HCT116 (cell line): ENCODE results near the gene SIL1. TPM values are rescaled to one million over a fixed set of nuclear protein-coding genes. Genes with fewer than 3 reads are reported as not detected.

Experiments
- ATAC-seq: fragments of 200-7000 bp; cut with Tn5 transposase; 2 replicates; pipeline ENCODE4 v1.9.1; 2020; ENCODE audit warnings: mild to moderate bottlenecking, moderate library complexity
- BruUV-seq: library from RNA; stranded (reverse); fragments of 400-500 nt; replicated peaks from 2 replicates; lab custom pipeline; 2021; lab: Mats Ljungman, UMichigan
- CTCF ChIA-PET: fragments of 300-600 bp; sonication (Branson Sonifier 250); formaldehyde crosslinking; loops from one replicate; lab custom pipeline; 2021; ENCODE audit warnings: antibody characterized with exemption; lab: Charles Lee
- POLR2A ChIA-PET: fragments of 300-600, 350-600 bp; sonication (Branson Sonifier 250); formaldehyde crosslinking; loops from one replicate; lab custom pipeline; 2021; ENCODE audit warnings: antibody characterized with exemption; lab: Charles Lee
- RAD21 ChIA-PET, 2 experiments: fragments of 300-600 bp; sonication (Branson Sonifier 250); formaldehyde crosslinking; loops; one replicate each; lab custom pipeline; 2023; ENCODE audit warnings: low total read pairs in 2 of 2; ENCODE audit not compliant: uncharacterized antibody in 2 of 2, unreplicated experiment in 2 of 2, low non-redundant PET in 1 of 2; lab: Charles Lee
- DNase-seq: peaks from one replicate; pipeline ENCODE4 v3.0.0-alpha.2; 2010; ENCODE audit warnings: low read depth, low spot score
- H2AFZ ChIP-seq: fragments of 200-600 bp; shearing (Covaris generic), sonication (generic); 2 replicates; pipeline ENCODE4 v1.6.1; 2017; ENCODE audit warnings: low read depth, mixed run types, mixed read lengths, antibody characterized with exemption, low read length; ENCODE audit not compliant: poor library complexity, severe bottlenecking
- H3K27ac ChIP-seq: 2 replicates; pipeline ENCODE4 v1.5.1; 2012; ENCODE audit warnings: low read depth, low read length
- H3K27me3 ChIP-seq: fragments of 200-600 bp; sonication (generic); 2 replicates; pipeline ENCODE4 v1.6.1; 2016; ENCODE audit warnings: mixed run types, low read length, mixed read lengths; ENCODE audit not compliant: insufficient read depth
- H3K36me3 ChIP-seq, 2 experiments: fragments of 200-500 bp in 1 of 2; fragments of 200-600 bp in 1 of 2; sonication (Bioruptor generic) in 1 of 2; sonication (generic) in 1 of 2; 2 replicates each; pipeline versions ENCODE4 v1.5.1 to v1.6.1; 2014 to 2016; ENCODE audit warnings: low read length in 2 of 2, inconsistent platforms in 1 of 2, mixed read lengths in 1 of 2, mixed run types in 1 of 2; ENCODE audit not compliant: insufficient read depth in 2 of 2, control insufficient read depth in 1 of 2
- H3K4me1 ChIP-seq, 2 experiments: fragments of 200-600 bp in 1 of 2; sonication (generic) in 1 of 2; 2 replicates each; pipeline versions ENCODE4 v1.5.1 to v1.6.1; 2012 to 2017; ENCODE audit warnings: low read length in 2 of 2, inconsistent platforms in 1 of 2, mild to moderate bottlenecking in 1 of 2, mixed read lengths in 1 of 2, mixed run types in 1 of 2, moderate library complexity in 1 of 2; ENCODE audit not compliant: insufficient read depth in 2 of 2, control insufficient read depth in 1 of 2
- H3K4me2 ChIP-seq: fragments of 200-600 bp; sonication (generic); 2 replicates; pipeline ENCODE4 v1.6.1; 2017; ENCODE audit warnings: mixed run types, low read length, mixed read lengths
- H3K4me3 ChIP-seq, 2 experiments: fragments of 200-600 bp in 1 of 2; sonication (generic) in 1 of 2; replicated peaks in 1 of 2; 2 replicates each; pipeline ENCODE4 v1.5.1; 2011 to 2016; ENCODE audit warnings: low read length in 2 of 2, control low read depth in 1 of 2, low read depth in 1 of 2, mild to moderate bottlenecking in 1 of 2, mixed read lengths in 1 of 2, mixed run types in 1 of 2
- H3K79me2 ChIP-seq: fragments of 200-600 bp; sonication (generic); 2 replicates; pipeline ENCODE4 v1.6.1; 2017; ENCODE audit warnings: mild to moderate bottlenecking, mixed run types, low read length, moderate library complexity, mixed read lengths; ENCODE audit not compliant: insufficient read depth
- H3K9ac ChIP-seq: fragments of 200-600 bp; sonication (generic); 2 replicates; pipeline ENCODE4 v1.6.1; 2016; ENCODE audit warnings: low read length, mixed read lengths
- H3K9me2 ChIP-seq: fragments of 200-600 bp; sonication (generic), shearing (Covaris generic); 2 replicates; pipeline ENCODE4 v1.6.1; 2017; ENCODE audit warnings: mixed run types, mild to moderate bottlenecking, moderate library complexity; ENCODE audit not compliant: insufficient read depth
- H3K9me3 ChIP-seq, 2 experiments: fragments of 200-500 bp in 1 of 2; fragments of 200-600 bp in 1 of 2; sonication (Bioruptor generic) in 1 of 2; sonication (generic) in 1 of 2; 2 replicates each; pipeline ENCODE4 v1.6.1; 2014 to 2017; ENCODE audit warnings: low read length in 2 of 2, mixed read lengths in 2 of 2, inconsistent platforms in 1 of 2, low read depth in 1 of 2, mild to moderate bottlenecking in 1 of 2, mixed run types in 1 of 2, moderate library complexity in 1 of 2; ENCODE audit not compliant: control insufficient read depth in 1 of 2, insufficient read depth in 1 of 2
- H4K20me1 ChIP-seq: fragments of 200-600 bp; sonication (generic), shearing (Covaris generic); 2 replicates; pipeline ENCODE4 v1.6.1; 2017; ENCODE audit warnings: mixed run types, mild to moderate bottlenecking, moderate library complexity; ENCODE audit not compliant: insufficient read depth
- ATF3 ChIP-seq: IDR thresholded peaks from 2 replicates; pipeline ENCODE4 v1.6.1; 2012
- CBX3 ChIP-seq: IDR thresholded peaks from 2 replicates; pipeline ENCODE4 v1.6.1; 2012; ENCODE audit warnings: low read depth
- EZH2phosphoT487 ChIP-seq: fragments of 200-600 bp; IDR thresholded peaks from 2 replicates; pipeline ENCODE4 v1.6.1; 2018; ENCODE audit warnings: antibody characterized with exemption, borderline replicate concordance
- FOSL1 ChIP-seq: IDR thresholded peaks from 2 replicates; pipeline ENCODE4 v1.6.1; 2012; ENCODE audit warnings: low read depth
- JUND ChIP-seq: IDR thresholded peaks from 2 replicates; pipeline ENCODE4 v1.6.1; 2012
- POLR2A ChIP-seq: IDR thresholded peaks from 2 replicates; pipeline ENCODE4 v1.7.0; 2011; ENCODE audit warnings: borderline replicate concordance; ENCODE audit not compliant: insufficient read depth, insufficient read length; ENCODE audit errors: extremely low read depth
- RAD21 ChIP-seq: IDR thresholded peaks from 2 replicates; pipeline ENCODE4 v1.6.1; 2012; ENCODE audit warnings: low read depth, mild to moderate bottlenecking
- SIN3A ChIP-seq: IDR thresholded peaks from 2 replicates; pipeline ENCODE4 v1.6.1; 2012; ENCODE audit warnings: low read depth
- SP1 ChIP-seq: IDR thresholded peaks from 2 replicates; pipeline ENCODE4 v1.6.1; 2012; ENCODE audit warnings: low read depth
- SRF ChIP-seq: IDR thresholded peaks from 2 replicates; pipeline ENCODE4 v1.6.1; 2012; ENCODE audit warnings: low read depth
- TCF7L2 ChIP-seq: IDR thresholded peaks from 2 replicates; pipeline ENCODE4 v1.7.0; 2011; ENCODE audit warnings: borderline replicate concordance, inconsistent platforms; ENCODE audit not compliant: insufficient read depth, insufficient read length; ENCODE audit errors: extremely low read depth
- YY1 ChIP-seq: IDR thresholded peaks from 2 replicates; pipeline ENCODE4 v1.6.1; 2011; ENCODE audit warnings: low read length, low read depth, moderate library complexity, mild to moderate bottlenecking; ENCODE audit not compliant: insufficient replicate concordance; ENCODE audit errors: extremely low read depth
- ZFX ChIP-seq: fragments of 450-650 bp; IDR thresholded peaks from 2 replicates; pipeline ENCODE4 v1.6.1; 2017
- ZNF274 ChIP-seq: fragments of 200-500 bp; sonication (Bioruptor generic); IDR thresholded peaks from 2 replicates; pipeline ENCODE4 v1.6.1; 2014; ENCODE audit warnings: mild to moderate bottlenecking, low read depth, low read length, inconsistent platforms
- intact Hi-C: fragments of 100-400 bp; cut with micrococcal nuclease; formaldehyde crosslinking; loops from 2 replicates; pipeline ENCODE4 v1.10.0; 2022
- total RNA-seq: library from RNA; stranded (reverse); gene quantifications from one replicate; pipeline ENCODE4 v1.2.1, GENCODE V29; 2021; ENCODE audit not compliant: unreplicated experiment
- TF ChIP-seq, protein P1 (sequence below): IDR thresholded peaks from 2 replicates; pipeline ENCODE4 v1.6.1; 2011; ENCODE audit warnings: mild to moderate bottlenecking, low read length, moderate library complexity; ENCODE audit not compliant: insufficient replicate concordance; ENCODE audit errors: extremely low read depth

The SIL1 gene
- total RNA-seq, 1 experiment from 2014 or later = 34.0 TPM

DNA sequence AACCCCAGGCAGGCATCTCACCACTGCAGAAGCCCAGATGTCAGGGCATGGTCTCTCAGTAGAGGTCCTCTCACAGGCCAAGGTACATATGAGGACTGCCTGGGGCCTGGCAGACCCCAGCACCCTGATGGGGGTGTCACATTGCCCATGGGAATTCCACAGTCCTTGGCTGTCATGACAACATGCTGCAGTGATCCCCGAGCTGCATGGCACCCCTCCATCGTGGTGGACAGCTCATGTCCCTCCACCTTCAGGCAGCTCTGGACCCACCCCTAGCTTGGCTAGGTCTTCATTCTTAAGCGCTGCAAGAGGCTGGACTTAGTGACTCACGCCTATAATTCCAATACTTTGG, 249.0 kb downstream of the SIL1 start:
- H3K27me3 ChIP-seq = no peaks in the 10 kb centered on the region
- TF ChIP-seq ZFX = no peak
- no peak for TF ChIP-seq ATF3
- TF ChIP-seq SRF = no peak
- TF ChIP-seq, protein P1, sequence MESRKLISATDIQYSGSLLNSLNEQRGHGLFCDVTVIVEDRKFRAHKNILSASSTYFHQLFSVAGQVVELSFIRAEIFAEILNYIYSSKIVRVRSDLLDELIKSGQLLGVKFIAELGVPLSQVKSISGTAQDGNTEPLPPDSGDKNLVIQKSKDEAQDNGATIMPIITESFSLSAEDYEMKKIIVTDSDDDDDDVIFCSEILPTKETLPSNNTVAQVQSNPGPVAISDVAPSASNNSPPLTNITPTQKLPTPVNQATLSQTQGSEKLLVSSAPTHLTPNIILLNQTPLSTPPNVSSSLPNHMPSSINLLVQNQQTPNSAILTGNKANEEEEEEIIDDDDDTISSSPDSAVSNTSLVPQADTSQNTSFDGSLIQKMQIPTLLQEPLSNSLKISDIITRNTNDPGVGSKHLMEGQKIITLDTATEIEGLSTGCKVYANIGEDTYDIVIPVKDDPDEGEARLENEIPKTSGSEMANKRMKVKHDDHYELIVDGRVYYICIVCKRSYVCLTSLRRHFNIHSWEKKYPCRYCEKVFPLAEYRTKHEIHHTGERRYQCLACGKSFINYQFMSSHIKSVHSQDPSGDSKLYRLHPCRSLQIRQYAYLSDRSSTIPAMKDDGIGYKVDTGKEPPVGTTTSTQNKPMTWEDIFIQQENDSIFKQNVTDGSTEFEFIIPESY = no peak
- TF ChIP-seq, all 23 proteins: peak for 0
- ChIA-PET CTCF (no interaction called here), POLR2A (no interaction called here), RAD21 (no interaction called here)
- DNase-seq (no peak), ATAC-seq (no peak)
- Histone ChIP-seq H3K9me3 (no peaks in the 10 kb centered on the region), H3K27ac (no peak overlapping the region), H3K4me3 (no peak overlapping the region), H3K79me2 (no peaks in the 10 kb centered on the region), H4K20me1 (no peaks in the 10 kb centered on the region), H3K4me1 (no peaks in the 10 kb centered on the region), H3K9me2 (no peaks in the 10 kb centered on the region), H3K4me2 (no peak overlapping the region), H2AFZ (no peak overlapping the region), H3K9ac (no peak overlapping the region), H3K36me3 (no peaks in the 10 kb centered on the region)
- no TSS peak for BruUV-seq
- intact Hi-C loops = no loop called here

DNA sequence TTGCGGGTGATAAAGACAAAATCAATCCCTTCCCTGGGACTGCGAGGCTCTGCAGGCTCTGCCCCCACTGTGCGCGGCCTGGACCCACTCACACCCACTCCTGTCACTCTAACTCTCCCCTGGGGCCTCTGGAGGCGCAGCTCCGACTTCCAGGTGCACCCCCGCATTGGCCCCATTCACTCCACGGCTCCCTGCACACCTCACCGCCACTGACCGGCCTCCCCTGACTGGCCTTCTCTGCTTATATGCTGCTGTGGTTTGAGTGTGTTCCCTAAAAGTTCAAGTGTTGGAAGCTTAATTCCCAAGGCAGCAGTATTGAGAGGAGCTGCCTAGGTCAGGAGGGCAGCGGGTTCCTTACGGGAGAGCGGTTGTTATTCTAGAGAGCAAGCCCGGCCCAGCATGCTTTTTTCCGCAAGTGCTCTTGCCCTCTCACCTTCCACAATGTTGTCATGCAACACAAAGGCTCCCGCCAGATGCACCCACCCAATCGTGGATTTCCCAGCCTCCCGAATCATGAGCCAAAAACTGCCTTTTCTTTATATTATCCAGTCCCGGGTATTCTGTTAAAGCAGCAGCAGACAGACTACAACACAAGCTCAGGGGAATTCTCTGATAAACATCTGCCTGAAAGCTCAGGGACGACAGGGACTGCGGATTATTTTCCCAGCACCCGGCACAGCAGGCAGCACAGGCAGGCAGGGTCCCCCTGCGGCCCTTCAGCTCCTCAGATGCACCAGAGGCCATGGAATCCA, 249.5 kb downstream of the SIL1 start:
- BruUV-seq = no TSS peak
- ATAC-seq = no peak
- Histone ChIP-seq H3K27me3 (no peaks in the 10 kb centered on the region), H3K9me2 (no peaks in the 10 kb centered on the region), H3K4me3 (no peak overlapping the region), H3K9me3 (no peaks in the 10 kb centered on the region), H3K36me3 (no peaks in the 10 kb centered on the region), H3K4me2 (no peak overlapping the region), H3K27ac (no peak overlapping the region), H3K79me2 (no peaks in the 10 kb centered on the region), H3K9ac (no peak overlapping the region), H4K20me1 (no peaks in the 10 kb centered on the region), H3K4me1 (no peaks in the 10 kb centered on the region), H2AFZ (no peak overlapping the region)
- CTCF ChIA-PET = no interaction called here
- POLR2A ChIA-PET = no interaction called here
- intact Hi-C loops = no loop called here
- RAD21 ChIA-PET = no interaction called here
- DNase-seq = no peak
- TF ChIP-seq ZNF274 = no peak
- TF ChIP-seq JUND = no peak
- TF ChIP-seq CBX3 = no peak
- TF ChIP-seq, protein P1 = no peak
- TF ChIP-seq SIN3A = no peak
- TF ChIP-seq YY1 = no peak
- TF ChIP-seq FOSL1 = no peak
- TF ChIP-seq ZFX = no peak
- no peak for TF ChIP-seq RAD21
- no peak for TF ChIP-seq TCF7L2
- no peak for TF ChIP-seq POLR2A
- no peak for TF ChIP-seq EZH2phosphoT487
- no peak for TF ChIP-seq SP1
